A673 (cell line): ENCODE measurements around the gene UNKL. TPM values are rescaled to one million over a fixed set of nuclear protein-coding genes. Genes with fewer than 3 reads are reported as not detected.
"Not testable (repeated sequence)": the region's sequence is repeated elsewhere in the genome, so short reads cannot be mapped to it uniquely, and the experiment has no call there.

Source experiments
- BruUV-seq: library from RNA; stranded (reverse); fragments of 400-500 nt; replicated peaks from 2 replicates; lab custom pipeline; 2021; lab: Mats Ljungman, UMichigan
- CTCF ChIA-PET: fragments of 300-600 bp; sonication (Branson Sonifier 250); formaldehyde crosslinking; loops from one replicate; lab custom pipeline; 2022; ENCODE audit warnings: antibody characterized with exemption; lab: Charles Lee
- POLR2A ChIA-PET: fragments of 300-600 bp; sonication (Branson Sonifier 250); formaldehyde crosslinking; loops from one replicate; lab custom pipeline; 2022; ENCODE audit warnings: antibody characterized with exemption; ENCODE audit not compliant: low non-redundant PET; lab: Charles Lee
- DNase-seq: peaks from one replicate; pipeline ENCODE4 v3.0.0-alpha.2; 2015; ENCODE audit warnings: low spot score
- H3K27ac ChIP-seq: fragments of 200-600 bp; sonication (generic); 2 replicates; pipeline ENCODE4 v1.5.1; 2016; ENCODE audit warnings: mixed run types, low read depth, mild to moderate bottlenecking, mixed read lengths, antibody characterized with exemption, low read length; ENCODE audit not compliant: poor library complexity, severe bottlenecking
- H3K27me3 ChIP-seq: fragments of 200-600 bp; sonication (generic); replicated peaks from 2 replicates; pipeline ENCODE4 v1.6.1; 2017; ENCODE audit warnings: mixed run types, low read depth, mild to moderate bottlenecking, mixed read lengths, antibody characterized with exemption, low read length; ENCODE audit not compliant: insufficient read depth, poor library complexity
- H3K36me3 ChIP-seq: fragments of 200-600 bp; sonication (generic); 2 replicates; pipeline ENCODE4 v1.6.1; 2016; ENCODE audit warnings: mixed run types, mild to moderate bottlenecking, mixed read lengths, antibody characterized with exemption, low read length; ENCODE audit not compliant: insufficient read depth, poor library complexity, severe bottlenecking
- H3K4me1 ChIP-seq: fragments of 200-600 bp; sonication (generic); 2 replicates; pipeline ENCODE4 v1.6.1; 2017; ENCODE audit warnings: mixed run types, mild to moderate bottlenecking, mixed read lengths, antibody characterized with exemption, low read length; ENCODE audit not compliant: insufficient read depth, poor library complexity, severe bottlenecking
- H3K4me3 ChIP-seq: fragments of 200-600 bp; sonication (generic); 2 replicates; pipeline ENCODE4 v1.5.1; 2016; ENCODE audit warnings: low read depth, mixed run types, mild to moderate bottlenecking, mixed read lengths, low read length; ENCODE audit not compliant: poor library complexity, severe bottlenecking
- H3K9me3 ChIP-seq: fragments of 200-600 bp; sonication (generic); 2 replicates; pipeline ENCODE4 v1.6.1; 2016; ENCODE audit warnings: mixed run types, low read depth, mild to moderate bottlenecking, mixed read lengths, antibody characterized with exemption, low read length; ENCODE audit not compliant: poor library complexity, severe bottlenecking
- EZH2 ChIP-seq: fragments of 200-600 bp; sonication (generic); IDR thresholded peaks from 2 replicates; pipeline ENCODE4 v1.6.1; 2017; ENCODE audit warnings: borderline replicate concordance, low read depth, mild to moderate bottlenecking, mixed read lengths, antibody characterized with exemption, low read length; ENCODE audit not compliant: poor library complexity, severe bottlenecking
- intact Hi-C: fragments of 100-400 bp; cut with micrococcal nuclease; formaldehyde crosslinking; loops from one replicate; pipeline ENCODE4 v1.10.0; 2022; ENCODE audit not compliant: unreplicated experiment
- total RNA-seq: library from RNA; stranded (reverse); gene quantifications from 2 replicates; pipeline ENCODE4 v1.2.3, GENCODE V29; 2021
- TF ChIP-seq, protein P1 (sequence below): fragments of 300-800, 200-600 bp; sonication (generic); conservative IDR thresholded peaks from 2 replicates; pipeline ENCODE4 v1.5.1; 2017; ENCODE audit warnings: low read depth, mild to moderate bottlenecking, antibody characterized with exemption, low read length, moderate library complexity, mixed read lengths

UNKL gene
- total RNA-seq, 1 experiment from 2014 or later: 88.5 TPM

DNA sequence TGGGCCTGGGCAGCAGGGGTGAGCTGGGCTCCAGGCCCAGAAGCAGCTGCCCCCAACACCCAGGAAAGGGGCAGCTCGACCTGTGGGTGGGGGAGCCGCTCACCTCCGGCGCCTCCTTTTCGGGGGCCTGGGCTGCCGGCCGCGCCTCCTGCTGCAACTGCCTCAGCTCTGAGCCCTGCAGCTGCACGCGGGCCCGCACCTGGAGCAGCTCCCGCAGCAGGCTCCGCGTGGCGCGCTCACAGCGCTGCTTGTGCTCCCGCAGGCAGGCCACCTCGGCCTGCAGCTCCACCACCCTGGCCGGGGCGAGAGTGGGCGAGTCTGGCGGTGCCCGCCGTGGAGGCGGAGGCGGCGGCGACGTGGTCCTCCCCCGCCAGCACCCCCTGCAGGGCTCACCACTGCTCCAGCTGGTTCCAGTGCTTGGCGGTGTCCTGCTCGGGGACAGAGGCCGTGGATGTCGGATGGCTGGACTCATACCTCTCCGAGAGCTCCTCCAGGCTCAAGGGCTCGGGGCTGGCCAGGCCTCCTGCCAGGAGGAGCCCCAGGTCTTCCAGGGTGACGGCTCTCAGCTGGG is 29.0 kb upstream of the UNKL start:
- CTCF ChIA-PET: interaction anchor here (0.7 kb wide), 1 partner anchor 21 kb away, joined by 9 read pairs; no protein-coding TSS in a partner anchor
- no peak overlapping the region for H3K27ac ChIP-seq
- POLR2A ChIA-PET: interaction anchor here (0.6 kb wide), 1 partner anchor 179 kb away, joined by 4 read pairs; no protein-coding TSS in a partner anchor
- H3K4me1 ChIP-seq: no peaks in the 10 kb centered on the region
- intact Hi-C loops: no loop called here
- no peak overlapping the region for H3K4me3 ChIP-seq
- BruUV-seq: no TSS peak
- no peaks in the 10 kb centered on the region for H3K9me3 ChIP-seq
- TF ChIP-seq, protein P1, sequence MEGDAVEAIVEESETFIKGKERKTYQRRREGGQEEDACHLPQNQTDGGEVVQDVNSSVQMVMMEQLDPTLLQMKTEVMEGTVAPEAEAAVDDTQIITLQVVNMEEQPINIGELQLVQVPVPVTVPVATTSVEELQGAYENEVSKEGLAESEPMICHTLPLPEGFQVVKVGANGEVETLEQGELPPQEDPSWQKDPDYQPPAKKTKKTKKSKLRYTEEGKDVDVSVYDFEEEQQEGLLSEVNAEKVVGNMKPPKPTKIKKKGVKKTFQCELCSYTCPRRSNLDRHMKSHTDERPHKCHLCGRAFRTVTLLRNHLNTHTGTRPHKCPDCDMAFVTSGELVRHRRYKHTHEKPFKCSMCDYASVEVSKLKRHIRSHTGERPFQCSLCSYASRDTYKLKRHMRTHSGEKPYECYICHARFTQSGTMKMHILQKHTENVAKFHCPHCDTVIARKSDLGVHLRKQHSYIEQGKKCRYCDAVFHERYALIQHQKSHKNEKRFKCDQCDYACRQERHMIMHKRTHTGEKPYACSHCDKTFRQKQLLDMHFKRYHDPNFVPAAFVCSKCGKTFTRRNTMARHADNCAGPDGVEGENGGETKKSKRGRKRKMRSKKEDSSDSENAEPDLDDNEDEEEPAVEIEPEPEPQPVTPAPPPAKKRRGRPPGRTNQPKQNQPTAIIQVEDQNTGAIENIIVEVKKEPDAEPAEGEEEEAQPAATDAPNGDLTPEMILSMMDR: no peak
- TF ChIP-seq EZH2: no peak
- H3K27me3 ChIP-seq: no peaks in the 10 kb centered on the region
- DNase-seq: no peak
- H3K36me3 ChIP-seq: no peaks in the 10 kb centered on the region

DNA sequence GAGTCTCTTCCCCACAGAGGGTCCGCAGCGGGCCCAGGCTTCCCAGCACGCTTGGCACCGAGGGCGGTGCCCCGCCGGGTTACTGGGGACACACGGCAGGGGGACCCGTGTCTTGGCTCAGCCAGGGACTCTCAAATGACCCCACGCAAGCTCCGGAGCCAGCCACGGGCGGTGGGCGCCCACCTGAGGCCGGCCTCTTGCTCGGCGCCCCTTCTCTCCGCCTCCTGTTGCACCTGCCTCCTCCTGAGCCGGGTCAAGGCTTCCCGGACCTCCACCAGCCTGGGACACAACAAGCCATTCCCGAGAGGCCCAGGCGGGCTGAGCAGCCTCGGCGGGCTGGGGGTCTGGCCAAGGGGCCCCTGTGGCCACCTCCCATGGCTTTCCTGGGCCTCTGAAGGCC is 28.2 kb upstream of the UNKL start:
- intact Hi-C loops: no loop called here
- CTCF ChIA-PET: interaction anchor here (0.7 kb wide), 1 partner anchor 22 kb away, joined by 9 read pairs; no protein-coding TSS in a partner anchor
- TF ChIP-seq, protein P1: no peak
- no peak for TF ChIP-seq EZH2
- Histone ChIP-seq H3K9me3 (no peaks in the 10 kb centered on the region), H3K27ac (no peak overlapping the region), H3K36me3 (no peaks in the 10 kb centered on the region), H3K27me3 (no peaks in the 10 kb centered on the region), H3K4me1 (no peaks in the 10 kb centered on the region), H3K4me3 (no peak overlapping the region)
- no TSS peak for BruUV-seq
- no peak for DNase-seq
- POLR2A ChIA-PET: no interaction called here

DNA sequence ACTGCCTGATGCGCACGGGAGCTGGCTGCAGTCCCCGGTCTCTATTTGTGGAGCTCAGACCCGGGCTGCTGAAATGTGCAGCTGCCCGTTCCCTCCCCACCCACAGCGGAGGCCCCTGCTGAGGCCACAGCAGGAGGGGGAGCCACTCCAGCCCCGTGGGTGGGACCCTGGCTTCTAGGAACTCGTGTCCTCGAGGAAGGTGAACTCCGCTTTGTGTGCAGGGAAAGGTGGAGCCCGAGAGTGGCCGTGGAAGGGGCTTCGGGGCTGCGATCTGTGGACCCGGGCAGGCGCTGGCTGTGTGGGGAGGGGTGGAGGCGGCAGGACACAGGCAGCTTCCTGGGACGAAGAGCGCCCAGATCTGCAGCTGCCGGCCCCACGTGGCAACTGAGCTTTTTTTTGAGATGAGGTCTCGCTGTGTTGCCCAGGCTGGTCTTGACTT is 26.9 kb upstream of the UNKL start:
- no TSS peak for BruUV-seq
- CTCF ChIA-PET: interaction anchor here (1.2 kb wide), 1 partner anchor 21 kb away, joined by 3 read pairs; the partner anchor contains the start of gene UQCC4

DNA sequence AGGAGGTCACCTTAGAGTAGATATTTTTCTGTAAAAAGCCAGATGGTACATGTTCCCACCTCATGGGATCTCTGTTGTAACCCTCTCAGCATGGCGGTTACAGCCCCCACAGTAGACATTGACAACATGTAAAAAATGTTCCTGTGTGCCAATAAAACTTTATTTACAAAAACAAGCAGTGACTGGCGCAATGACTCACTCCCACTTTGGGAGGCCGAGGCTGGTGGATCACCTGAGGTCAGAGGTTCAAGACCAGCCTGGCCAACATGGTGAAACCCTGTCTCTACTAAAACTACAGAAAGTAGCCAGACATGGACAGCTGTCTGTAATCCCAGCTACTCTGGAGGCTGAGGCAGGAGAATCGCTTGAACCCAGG is 25.2 kb upstream of the UNKL start:
- H3K4me3 ChIP-seq, H3K27me3 ChIP-seq, DNase-seq, H3K4me1 ChIP-seq, POLR2A ChIA-PET, H3K9me3 ChIP-seq, CTCF ChIA-PET, H3K27ac ChIP-seq, H3K36me3 ChIP-seq, BruUV-seq, intact Hi-C loops: not testable (repeated sequence)

More for the DNA sequence above, 26.9 kb upstream of the UNKL start:
- no peaks in the 10 kb centered on the region for H3K36me3 ChIP-seq
- no peaks in the 10 kb centered on the region for H3K27me3 ChIP-seq
- no peak overlapping the region for H3K27ac ChIP-seq
- DNase-seq: no peak
- no peak for TF ChIP-seq EZH2
- TF ChIP-seq, protein P1: no peak
- H3K4me1 ChIP-seq: no peaks in the 10 kb centered on the region
- H3K4me3 ChIP-seq: no peak overlapping the region
- H3K9me3 ChIP-seq: no peaks in the 10 kb centered on the region
- intact Hi-C loops: no loop called here
- POLR2A ChIA-PET: no interaction called here
